ENCODE results near the gene DACH1.
"Not testable (repeated sequence)": the region's sequence is repeated elsewhere in the genome, so short reads cannot be mapped to it uniquely, and the experiment has no call there.

DACH1 gene

GRCh38 chr13:71867131-71867814 lies at the start of gene DACH1:
Gene DACH1, minus strand, starts transcription at chr13:71867204.
- DNase-seq = peak; percentile 74

GRCh38 chr13:71913717-71914116 lies 46.7 kb upstream of the DACH1 start:
- no peak for DNase-seq

DNA sequence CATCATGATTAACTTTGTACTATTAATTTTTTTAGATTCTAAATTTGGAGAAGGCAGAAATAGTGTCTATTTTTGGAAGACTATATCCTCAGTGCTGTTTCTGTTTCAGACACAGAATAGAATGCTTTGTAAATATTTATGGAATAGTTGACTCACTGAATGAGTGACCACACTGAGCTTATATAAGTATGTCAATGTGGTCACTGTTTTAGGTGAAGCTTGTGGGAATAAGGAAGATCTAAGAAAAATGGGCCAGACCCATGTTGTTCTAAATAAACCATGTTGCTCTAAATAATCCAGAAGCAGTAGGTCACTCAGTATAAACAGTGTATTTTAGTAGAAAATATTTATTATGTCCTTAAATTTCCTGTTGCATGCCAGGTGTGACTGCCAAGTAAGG lies 45.5 kb upstream of the DACH1 start:
- DNase-seq = no peak

DNA sequence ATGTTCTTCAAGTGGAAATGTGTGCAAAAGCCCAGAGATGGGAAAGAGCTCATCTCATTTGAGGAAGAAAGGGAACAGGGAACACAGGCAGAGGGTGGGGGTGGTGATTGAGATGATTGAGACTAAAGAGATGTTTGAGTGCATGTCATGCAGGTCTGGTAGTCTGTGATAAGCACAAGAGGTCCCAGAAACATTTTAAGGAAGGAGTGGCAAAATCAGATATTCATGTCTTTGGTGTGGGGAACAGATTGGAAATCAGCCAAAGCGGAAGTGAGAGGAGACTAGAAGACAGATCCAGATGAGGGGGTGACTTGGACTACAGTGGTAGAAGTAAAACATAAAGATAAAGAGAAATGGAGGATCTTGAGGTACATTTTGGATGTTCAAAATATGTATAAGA lies 39.4 kb upstream of the DACH1 start:
- DNase-seq = no peak

DNA sequence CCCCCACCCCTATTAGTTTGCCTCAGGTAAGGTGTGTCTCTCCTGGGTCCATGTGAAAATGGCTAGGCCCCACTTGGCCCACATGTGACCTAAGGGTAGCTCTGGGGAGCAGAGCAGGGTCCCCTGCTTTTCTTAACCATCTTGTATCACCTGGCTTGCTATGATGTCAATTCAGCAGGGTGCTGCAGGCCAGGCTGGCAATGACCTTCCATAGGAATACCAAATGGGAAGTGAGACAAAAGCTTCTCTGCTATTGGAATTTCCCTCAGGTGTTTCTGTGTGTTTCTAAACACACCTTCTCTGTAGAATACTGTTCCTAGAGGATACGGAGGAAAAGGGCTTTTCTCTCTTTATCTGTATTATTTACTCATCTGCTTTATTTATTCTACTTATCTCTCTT lies 35.7 kb upstream of the DACH1 start:
- no peak for DNase-seq

DNA sequence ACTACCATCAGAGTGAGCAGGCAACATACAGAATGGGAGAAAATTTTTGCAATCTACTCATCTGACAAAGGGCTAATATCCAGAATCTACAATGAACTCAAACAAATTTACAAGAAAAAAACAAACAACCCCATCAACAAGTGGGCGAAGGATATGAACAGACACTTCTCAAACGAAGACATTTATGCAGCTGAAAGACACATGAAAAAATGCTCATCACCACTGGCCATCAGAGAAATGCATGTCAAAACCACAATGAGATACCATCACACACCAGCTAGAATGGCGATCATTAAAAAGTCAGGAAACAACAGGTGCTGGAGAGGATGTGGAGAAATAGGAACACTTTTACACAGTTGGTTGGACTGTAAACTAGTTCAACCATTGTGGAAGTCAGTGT lies 26.5 kb upstream of the DACH1 start:
- not testable (repeated sequence) for DNase-seq

DNA sequence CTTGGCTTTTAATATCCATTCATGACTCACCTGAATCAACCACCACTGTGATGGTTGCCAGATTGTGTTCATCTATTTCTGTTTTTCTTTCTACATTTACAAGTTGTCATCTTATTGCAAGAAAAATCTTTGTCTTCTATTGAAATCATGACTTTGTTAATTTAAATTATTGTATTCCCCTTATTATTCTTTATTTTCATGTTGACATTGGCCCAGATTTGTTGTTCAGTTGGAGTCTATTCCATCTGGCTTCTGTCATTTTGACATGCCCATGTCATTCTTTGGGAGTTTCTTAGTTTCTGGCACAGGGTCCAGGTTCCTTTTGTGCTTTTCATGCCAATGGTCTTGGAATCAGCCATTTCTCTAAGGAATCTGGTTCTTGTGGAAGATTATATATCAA lies 19.9 kb upstream of the DACH1 start:
- DNase-seq = no peak

GRCh38 chr13:71882120-71882519 lies 15.1 kb upstream of the DACH1 start:
- DNase-seq = no peak

GRCh38 chr13:71880753-71881541 lies 13.9 kb upstream of the DACH1 start:
- DNase-seq = no peak

- no peak for DNase-seq
Measured at GRCh38 chr13:71879808-71880344, 12.9 kb upstream of the DACH1 start.

GRCh38 chr13:71879129-71879535 lies 12.1 kb upstream of the DACH1 start:
- DNase-seq = peak; percentile 73

DNA sequence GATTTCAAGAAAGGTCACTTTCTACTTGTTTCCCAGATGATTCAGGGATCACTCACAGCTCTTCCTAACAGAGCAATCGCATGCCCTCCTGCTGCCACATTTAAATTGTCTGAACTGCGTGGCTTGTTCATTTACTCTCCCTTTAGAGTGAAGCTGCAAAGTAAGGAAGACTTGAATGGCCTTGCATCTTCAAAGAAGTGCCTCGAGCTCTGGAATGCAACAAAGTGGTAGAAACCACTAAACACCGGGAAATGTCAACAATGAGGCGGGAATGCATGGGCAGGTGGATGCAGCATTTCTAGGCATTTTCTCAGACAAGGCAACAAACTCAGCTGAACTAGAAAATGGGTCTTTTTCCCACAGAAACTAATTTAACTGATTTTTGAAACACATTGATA lies 10.3 kb upstream of the DACH1 start:
- no peak for DNase-seq

DNA sequence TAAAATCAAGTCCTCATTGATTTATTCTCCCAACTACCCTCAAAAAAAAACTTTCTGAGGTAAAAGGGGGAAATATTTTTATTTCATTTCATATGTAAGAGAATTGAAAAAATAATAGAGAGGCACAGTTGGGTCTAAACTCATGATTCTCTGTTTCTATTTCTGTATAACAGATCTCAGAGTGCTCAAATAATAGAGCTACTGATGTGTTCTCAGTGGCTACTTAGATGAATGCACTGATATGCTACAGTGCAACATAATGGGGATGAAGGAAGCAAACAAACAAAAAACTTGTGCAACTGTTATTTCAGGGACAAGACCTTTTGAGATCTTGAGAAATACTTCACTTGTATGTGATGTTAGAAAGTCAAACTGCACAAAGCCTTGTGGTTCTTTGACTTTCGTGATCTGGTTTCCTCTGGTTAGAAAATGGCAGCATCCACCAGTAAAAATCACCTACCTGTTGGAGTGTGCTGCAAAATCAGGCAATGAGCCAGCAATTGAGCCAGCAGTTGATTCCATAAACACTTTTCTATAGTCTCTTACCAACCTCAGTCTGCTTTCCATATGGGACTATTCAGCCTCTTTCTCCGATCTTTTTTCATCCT lies 9.7 kb upstream of the DACH1 start:
- DNase-seq = no peak

GRCh38 chr13:71875823-71876222 lies 8.8 kb upstream of the DACH1 start:
- DNase-seq = no peak

DNA sequence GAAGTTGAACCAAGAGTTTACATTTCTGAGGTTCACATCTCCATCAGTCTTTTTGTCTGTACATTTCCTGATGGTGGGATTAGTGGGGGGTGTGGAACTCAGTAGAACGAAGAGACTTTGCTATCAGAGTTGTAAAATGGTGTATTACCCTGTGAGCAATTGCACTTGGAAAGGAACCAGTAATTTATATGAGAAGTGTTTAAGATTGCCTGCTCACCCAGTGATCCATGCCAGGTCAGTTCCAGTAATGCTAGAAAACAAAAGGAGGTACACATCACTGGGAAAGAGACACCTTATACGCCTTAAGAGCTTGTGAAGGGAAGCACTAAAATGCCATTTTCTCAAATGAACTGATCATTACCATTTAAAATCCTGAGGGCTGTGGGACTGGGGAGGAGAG lies 7.5 kb upstream of the DACH1 start:
- no peak for DNase-seq

GRCh38 chr13:71873418-71874247 lies 6.6 kb upstream of the DACH1 start:
- peak; percentile 87 for DNase-seq

DNA sequence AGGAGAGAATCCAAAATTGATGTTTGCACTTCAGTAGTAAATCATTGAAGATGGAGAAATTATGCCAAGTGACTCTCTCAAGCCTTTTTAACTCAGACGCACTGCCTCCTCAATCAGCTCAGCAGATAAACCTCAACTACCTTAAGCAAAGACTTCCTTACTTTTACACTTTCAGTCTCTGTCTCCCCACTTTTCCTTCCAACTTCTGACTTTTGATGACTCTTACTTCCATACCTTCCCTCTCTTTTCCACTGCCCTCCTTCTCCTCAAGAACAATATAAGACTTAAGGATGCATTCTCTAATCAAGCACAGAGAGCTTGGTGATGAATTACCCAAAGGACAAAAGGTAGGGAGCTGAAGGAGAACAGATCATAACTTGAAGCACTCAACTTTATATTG lies 4.8 kb upstream of the DACH1 start:
- no peak for DNase-seq

GRCh38 chr13:71871176-71871754 lies 4.3 kb upstream of the DACH1 start:
- peak; percentile 86 for DNase-seq

GRCh38 chr13:71870100-71870499 lies 3.1 kb upstream of the DACH1 start:
- no peak for DNase-seq

- no peak for DNase-seq
Measured at GRCh38 chr13:71869274-71869673, 2.3 kb upstream of the DACH1 start.

- DNase-seq = no peak
Measured at GRCh38 chr13:71866335-71867130, 471 bp downstream of the DACH1 start.

DNA sequence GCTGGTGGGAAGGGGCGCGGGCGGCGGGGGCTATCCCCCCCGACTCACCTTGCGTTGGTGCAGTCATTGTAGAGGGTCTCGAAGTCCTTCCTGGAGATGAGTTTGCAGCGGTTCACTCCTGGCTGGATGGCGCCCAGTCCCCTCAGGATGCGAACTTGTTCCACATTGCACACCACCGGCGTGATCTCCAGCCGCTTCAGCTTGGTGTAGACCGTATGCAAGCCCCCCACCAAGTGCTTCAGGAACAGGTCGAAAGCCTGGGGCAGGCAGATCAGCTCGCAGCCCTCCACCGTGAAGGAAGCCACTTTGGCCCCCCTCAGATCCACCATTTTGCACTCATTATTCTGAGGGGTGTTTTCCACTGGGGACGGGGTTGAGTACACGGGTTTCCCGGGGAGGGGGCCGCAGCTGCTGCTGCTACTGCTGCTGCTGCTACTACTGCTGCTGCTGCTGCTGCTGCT lies 1.1 kb downstream of the DACH1 start:
- DNase-seq = no peak

Measured in NCI-H1417 treated with DMSO at 0.1 percent for 48 hours (cell line).